ENCODE measurements around the gene GLCE.

Gene GLCE

GRCh38 chr15:69320977-69321554 lies 160.6 kb downstream of the GLCE start:
- DNase-seq (ENCODE audit: low read depth, low spot score): no peak

Measured in activated CD4-positive, CD25-positive, alpha-beta regulatory T cell treated with anti-CD3 and anti-CD28 coated beads, Interleukin-2, amount 50 U/mL, for 16 hours (primary cell).